Measurements from ENCODE around the gene CCL1.

DNA sequence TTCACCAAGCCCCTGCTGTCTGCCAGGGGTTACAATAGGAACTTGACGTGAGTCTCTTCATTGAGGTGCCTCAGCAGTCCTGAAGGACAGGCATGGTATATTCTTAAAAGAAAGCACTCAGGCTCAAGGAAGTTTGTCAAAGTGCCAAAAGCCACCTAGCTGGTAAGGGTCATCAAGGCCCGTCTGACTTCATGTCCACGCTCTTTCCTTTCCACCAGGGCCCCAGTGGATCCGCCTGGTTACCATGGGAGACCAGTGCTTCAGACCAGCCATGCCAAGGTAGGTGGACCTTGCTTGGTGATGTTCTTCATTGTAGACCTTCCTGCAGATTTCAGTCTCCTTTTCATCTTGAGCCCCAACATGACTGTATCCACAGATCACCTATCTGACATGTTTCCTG, 27.6 kb upstream of the CCL1 start:
- TF ChIP-seq CTCF (IDR thresholded peaks at IDR 0.05) (no peak), ZFX (IDR thresholded peaks at IDR 0.05; ENCODE audit: borderline replicate concordance) (no peak)

Data from 22Rv1 (cell line).